SK-N-SH treated with all-trans-retinoic acid at 6 μM for 48 hours (cell line): Measurements from ENCODE around the gene SLC4A3.

Source experiments
- ATAC-seq: fragments of 200-7000 bp; cut with Tn5 transposase; 3 replicates; pipeline ENCODE4 v1.9.1; 2020; ENCODE audit warnings: mild to moderate bottlenecking, moderate library complexity
- ARNTL ChIP-seq: fragments of 450-650 bp; formaldehyde crosslinking; IDR thresholded peaks from 2 replicates; pipeline ENCODE4 v1.5.0; 2020; ENCODE audit warnings: low read depth, mild to moderate bottlenecking, moderate library complexity, borderline replicate concordance
- BACH2 ChIP-seq: fragments of 250-450 bp; sonication (Bioruptor Pico); IDR thresholded peaks from 2 replicates; pipeline ENCODE4 v1.9.0; 2021; ENCODE audit warnings: mild to moderate bottlenecking, borderline replicate concordance
- CREB5 ChIP-seq: fragments of 250-450 bp; sonication (Bioruptor Pico); IDR thresholded peaks from 2 replicates; pipeline ENCODE4 v1.5.1; 2020; ENCODE audit warnings: low read depth, mild to moderate bottlenecking, moderate library complexity
- CSDC2 ChIP-seq: fragments of 250-450 bp; sonication (Bioruptor Pico); IDR thresholded peaks from 2 replicates; pipeline ENCODE4 v1.5.0; 2020; ENCODE audit warnings: mild to moderate bottlenecking, moderate library complexity
- ESRRG ChIP-seq: fragments of 250-450 bp; sonication (Bioruptor Pico); IDR thresholded peaks from 2 replicates; pipeline ENCODE4 v1.6.1; 2021; ENCODE audit warnings: mild to moderate bottlenecking
- GLIS3 ChIP-seq: fragments of 250-450 bp; sonication (Bioruptor Pico); IDR thresholded peaks from 2 replicates; pipeline ENCODE4 v1.5.0; 2020; ENCODE audit warnings: mild to moderate bottlenecking, moderate library complexity
- ISL1 ChIP-seq: fragments of 250-450 bp; sonication (Bioruptor Pico); IDR thresholded peaks from 2 replicates; pipeline ENCODE4 v2.1.2; 2022; ENCODE audit warnings: mild to moderate bottlenecking, moderate library complexity
- OSR1 ChIP-seq: fragments of 250-450 bp; sonication (Bioruptor Pico); IDR thresholded peaks from 2 replicates; pipeline ENCODE4 v1.8.0; 2022; ENCODE audit warnings: moderate library complexity, mild to moderate bottlenecking, inconsistent platforms
- POU6F1 ChIP-seq: fragments of 250-450 bp; sonication (Bioruptor Pico); IDR thresholded peaks from 2 replicates; pipeline ENCODE4 v1.8.0; 2021; ENCODE audit warnings: low read depth, mild to moderate bottlenecking, moderate library complexity, borderline replicate concordance
- PPARA ChIP-seq: fragments of 250-450 bp; sonication (Bioruptor Pico); IDR thresholded peaks from 2 replicates; pipeline ENCODE4 v1.5.0; 2020; ENCODE audit warnings: mild to moderate bottlenecking, borderline replicate concordance
- RARB ChIP-seq: fragments of 250-450 bp; sonication (Bioruptor Pico); IDR thresholded peaks from 2 replicates; pipeline ENCODE4 v1.8.0; 2021; ENCODE audit warnings: mild to moderate bottlenecking, moderate library complexity
- SNAI2 ChIP-seq: fragments of 250-450 bp; sonication (Bioruptor Pico); IDR thresholded peaks from 2 replicates; pipeline ENCODE4 v1.5.0; 2020; ENCODE audit warnings: mild to moderate bottlenecking, moderate library complexity
- TCF4 ChIP-seq: fragments of 250-450 bp; sonication (Bioruptor Pico); IDR thresholded peaks from 2 replicates; pipeline ENCODE4 v1.8.0; 2021; ENCODE audit warnings: mild to moderate bottlenecking, moderate library complexity, borderline replicate concordance
- TOX ChIP-seq: fragments of 250-450 bp; sonication (Bioruptor Pico); IDR thresholded peaks from 2 replicates; pipeline ENCODE4 v1.8.0; 2021; ENCODE audit warnings: mild to moderate bottlenecking, moderate library complexity, borderline replicate concordance
- TSHZ2 ChIP-seq: fragments of 250-450 bp; sonication (Bioruptor Pico); IDR thresholded peaks from 2 replicates; pipeline ENCODE4 v1.5.0; 2020; ENCODE audit warnings: mild to moderate bottlenecking, moderate library complexity
- ZC3H10 ChIP-seq: fragments of 250-450 bp; sonication (Bioruptor Pico); IDR thresholded peaks from 2 replicates; pipeline ENCODE4 v1.5.1; 2021; ENCODE audit warnings: mild to moderate bottlenecking, moderate library complexity
- ZFP3 ChIP-seq: fragments of 250-450 bp; sonication (Bioruptor Pico); IDR thresholded peaks from 2 replicates; pipeline ENCODE4 v1.5.0; 2020; ENCODE audit warnings: mild to moderate bottlenecking, moderate library complexity
- ZFP30 ChIP-seq: fragments of 450-650 bp; formaldehyde crosslinking; IDR thresholded peaks from 2 replicates; pipeline ENCODE4 v1.5.0; 2022; ENCODE audit warnings: mild to moderate bottlenecking, moderate library complexity
- ZNF565 ChIP-seq: fragments of 450-650 bp; formaldehyde crosslinking; conservative IDR thresholded peaks from 2 replicates; pipeline ENCODE4 v1.5.0; 2020; ENCODE audit warnings: low read depth, mild to moderate bottlenecking, moderate library complexity
- ZNF70 ChIP-seq: fragments of 450-650 bp; formaldehyde crosslinking; IDR thresholded peaks from 2 replicates; pipeline ENCODE4 v1.5.0; 2020; ENCODE audit warnings: mild to moderate bottlenecking, moderate library complexity
- ZNF8 ChIP-seq: fragments of 450-650 bp; formaldehyde crosslinking; IDR thresholded peaks from 2 replicates; pipeline ENCODE4 v1.5.0; 2020; ENCODE audit warnings: mild to moderate bottlenecking, moderate library complexity
- TF ChIP-seq, protein P1 (sequence below): fragments of 250-450 bp; sonication (Bioruptor Pico); IDR thresholded peaks from 2 replicates; pipeline ENCODE4 v1.8.0; 2020; ENCODE audit warnings: mild to moderate bottlenecking, moderate library complexity, borderline replicate concordance
- TF ChIP-seq, protein P2 (sequence below): fragments of 250-450 bp; sonication (Bioruptor Pico); IDR thresholded peaks from 2 replicates; pipeline ENCODE4 v1.5.1; 2021; ENCODE audit warnings: mild to moderate bottlenecking, moderate library complexity

Gene SLC4A3

DNA sequence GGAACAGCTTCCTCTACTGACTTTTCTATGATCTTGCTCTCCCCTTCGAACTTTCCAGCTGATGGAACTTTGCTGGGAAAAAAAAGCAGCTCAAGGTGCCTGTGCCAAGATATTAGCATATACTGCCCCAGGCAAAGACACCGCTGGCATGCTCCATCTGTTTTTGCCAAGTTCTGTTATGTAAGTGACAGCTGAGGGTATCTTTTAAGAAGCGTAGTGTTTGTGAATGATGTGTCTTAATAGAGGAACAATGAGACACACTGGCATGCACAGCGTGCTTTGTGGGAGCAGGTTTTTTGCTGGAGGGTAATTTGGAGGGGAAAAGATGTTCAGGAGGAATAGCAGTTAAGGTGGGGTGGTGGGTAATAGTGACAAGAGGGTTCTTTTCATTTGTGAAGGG is 47.8 kb downstream of the SLC4A3 start:
- no peak for ATAC-seq
- no peak for TF ChIP-seq ARNTL (CRISPR knock-in tag)
- no peak for TF ChIP-seq SNAI2 (CRISPR knock-in tag)
- no peak for TF ChIP-seq ZFP3 (CRISPR knock-in tag)

DNA sequence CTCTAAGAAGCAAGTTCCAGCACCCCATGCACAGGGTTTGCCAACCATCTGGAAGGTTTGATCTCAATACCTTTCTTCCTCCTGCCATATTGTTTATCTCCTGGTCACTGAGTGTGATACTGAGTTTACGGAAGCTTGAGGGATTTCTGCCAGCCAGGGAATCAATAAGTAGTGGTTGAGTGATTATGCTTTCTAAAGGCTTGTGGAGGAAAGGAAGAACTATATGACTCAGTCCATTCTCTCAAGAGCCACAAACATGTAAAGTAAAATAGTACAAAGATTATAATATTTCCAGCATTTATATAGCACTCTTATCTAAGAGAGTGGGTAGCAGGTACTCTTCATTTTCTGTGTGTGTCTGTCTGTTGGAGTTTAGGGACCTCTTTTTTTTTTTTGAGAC is 49.2 kb downstream of the SLC4A3 start:
- TF ChIP-seq CREB5 (CRISPR knock-in tag) (no peak), SNAI2 (CRISPR knock-in tag) (no peak), ZNF8 (CRISPR knock-in tag) (no peak), RARB (CRISPR knock-in tag) (no peak), TOX (CRISPR knock-in tag) (no peak), TCF4 (CRISPR knock-in tag) (no peak), ZNF70 (no peak), GLIS3 (CRISPR knock-in tag) (no peak), PPARA (CRISPR knock-in tag) (no peak), CSDC2 (no peak), TSHZ2 (no peak), POU6F1 (CRISPR knock-in tag) (no peak), ZFP30 (CRISPR knock-in tag) (no peak), ZFP3 (CRISPR knock-in tag) (no peak)
- TF ChIP-seq, protein P1, sequence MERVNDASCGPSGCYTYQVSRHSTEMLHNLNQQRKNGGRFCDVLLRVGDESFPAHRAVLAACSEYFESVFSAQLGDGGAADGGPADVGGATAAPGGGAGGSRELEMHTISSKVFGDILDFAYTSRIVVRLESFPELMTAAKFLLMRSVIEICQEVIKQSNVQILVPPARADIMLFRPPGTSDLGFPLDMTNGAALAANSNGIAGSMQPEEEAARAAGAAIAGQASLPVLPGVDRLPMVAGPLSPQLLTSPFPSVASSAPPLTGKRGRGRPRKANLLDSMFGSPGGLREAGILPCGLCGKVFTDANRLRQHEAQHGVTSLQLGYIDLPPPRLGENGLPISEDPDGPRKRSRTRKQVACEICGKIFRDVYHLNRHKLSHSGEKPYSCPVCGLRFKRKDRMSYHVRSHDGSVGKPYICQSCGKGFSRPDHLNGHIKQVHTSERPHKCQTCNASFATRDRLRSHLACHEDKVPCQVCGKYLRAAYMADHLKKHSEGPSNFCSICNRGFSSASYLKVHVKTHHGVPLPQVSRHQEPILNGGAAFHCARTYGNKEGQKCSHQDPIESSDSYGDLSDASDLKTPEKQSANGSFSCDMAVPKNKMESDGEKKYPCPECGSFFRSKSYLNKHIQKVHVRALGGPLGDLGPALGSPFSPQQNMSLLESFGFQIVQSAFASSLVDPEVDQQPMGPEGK: no peak
- TF ChIP-seq, all 23 proteins: peak for 0
- ATAC-seq: no peak

- no peak for ATAC-seq
- TF ChIP-seq TOX (CRISPR knock-in tag) (no peak), ZNF70 (no peak), GLIS3 (CRISPR knock-in tag) (no peak), ZNF565 (CRISPR knock-in tag) (no peak), ZFP3 (CRISPR knock-in tag) (no peak), TCF4 (CRISPR knock-in tag) (no peak), ARNTL (CRISPR knock-in tag) (no peak), ZNF8 (CRISPR knock-in tag) (no peak), ESRRG (CRISPR knock-in tag) (no peak), OSR1 (CRISPR knock-in tag) (no peak), RARB (CRISPR knock-in tag) (no peak), BACH2 (CRISPR knock-in tag) (no peak), ZC3H10 (CRISPR knock-in tag) (no peak), TSHZ2 (no peak), SNAI2 (CRISPR knock-in tag) (no peak), ISL1 (no peak), PPARA (CRISPR knock-in tag) (no peak), CSDC2 (no peak)
- TF ChIP-seq, protein P2, sequence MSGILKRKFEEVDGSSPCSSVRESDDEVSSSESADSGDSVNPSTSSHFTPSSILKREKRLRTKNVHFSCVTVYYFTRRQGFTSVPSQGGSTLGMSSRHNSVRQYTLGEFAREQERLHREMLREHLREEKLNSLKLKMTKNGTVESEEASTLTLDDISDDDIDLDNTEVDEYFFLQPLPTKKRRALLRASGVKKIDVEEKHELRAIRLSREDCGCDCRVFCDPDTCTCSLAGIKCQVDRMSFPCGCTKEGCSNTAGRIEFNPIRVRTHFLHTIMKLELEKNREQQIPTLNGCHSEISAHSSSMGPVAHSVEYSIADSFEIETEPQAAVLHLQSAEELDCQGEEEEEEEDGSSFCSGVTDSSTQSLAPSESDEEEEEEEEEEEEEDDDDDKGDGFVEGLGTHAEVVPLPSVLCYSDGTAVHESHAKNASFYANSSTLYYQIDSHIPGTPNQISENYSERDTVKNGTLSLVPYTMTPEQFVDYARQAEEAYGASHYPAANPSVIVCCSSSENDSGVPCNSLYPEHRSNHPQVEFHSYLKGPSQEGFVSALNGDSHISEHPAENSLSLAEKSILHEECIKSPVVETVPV (CRISPR knock-in tag): no peak
- TF ChIP-seq, protein P1: no peak
These were observed 51.6 kb downstream of the SLC4A3 start for GRCh38 chr2:219679041-219679440.
